ENCODE measurements around the gene CNTN3.

GRCh38 chr3:74623261-74623836, 8.9 kb upstream of the CNTN3 start:
- TF ChIP-seq POLR2AphosphoS5 (IDR thresholded peaks at IDR 0.05) (no peak), POLR2A (IDR thresholded peaks at IDR 0.05) (no peak), EP300 (IDR thresholded peaks at IDR 0.05) (no peak)
- TF ChIP-seq, protein P1, sequence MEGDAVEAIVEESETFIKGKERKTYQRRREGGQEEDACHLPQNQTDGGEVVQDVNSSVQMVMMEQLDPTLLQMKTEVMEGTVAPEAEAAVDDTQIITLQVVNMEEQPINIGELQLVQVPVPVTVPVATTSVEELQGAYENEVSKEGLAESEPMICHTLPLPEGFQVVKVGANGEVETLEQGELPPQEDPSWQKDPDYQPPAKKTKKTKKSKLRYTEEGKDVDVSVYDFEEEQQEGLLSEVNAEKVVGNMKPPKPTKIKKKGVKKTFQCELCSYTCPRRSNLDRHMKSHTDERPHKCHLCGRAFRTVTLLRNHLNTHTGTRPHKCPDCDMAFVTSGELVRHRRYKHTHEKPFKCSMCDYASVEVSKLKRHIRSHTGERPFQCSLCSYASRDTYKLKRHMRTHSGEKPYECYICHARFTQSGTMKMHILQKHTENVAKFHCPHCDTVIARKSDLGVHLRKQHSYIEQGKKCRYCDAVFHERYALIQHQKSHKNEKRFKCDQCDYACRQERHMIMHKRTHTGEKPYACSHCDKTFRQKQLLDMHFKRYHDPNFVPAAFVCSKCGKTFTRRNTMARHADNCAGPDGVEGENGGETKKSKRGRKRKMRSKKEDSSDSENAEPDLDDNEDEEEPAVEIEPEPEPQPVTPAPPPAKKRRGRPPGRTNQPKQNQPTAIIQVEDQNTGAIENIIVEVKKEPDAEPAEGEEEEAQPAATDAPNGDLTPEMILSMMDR (IDR thresholded peaks at IDR 0.05): no peak

Measured in gastroesophageal sphincter (tissue), 3 donors.